Adrenal gland (tissue), 12 donors: ENCODE data around the gene EXOSC1. TPM values are rescaled to one million over a fixed set of nuclear protein-coding genes. Genes with fewer than 3 reads are reported as not detected.
A peak's percentile ranks its signal among the peaks of the same experiment; 100 is the strongest.
"Not testable (repeated sequence)": the region's sequence is repeated elsewhere in the genome, so short reads cannot be mapped to it uniquely, and the experiment has no call there.

Source experiments
- DNase-seq, 7 donors: peaks; one replicate each; pipeline ENCODE4 v3.0.0-alpha.2; 2019 to 2020
- H3K27ac ChIP-seq, 5 donors: fragments of 200-600 bp; sonication (generic) in 4 of 5; 1 replicate in 3 of 5; 2 replicates in 2 of 5; pipeline versions ENCODE4 v1.5.1 to v1.8.0; 2016 to 2020; ENCODE audit warnings: mild to moderate bottlenecking in 1 of 5
- H3K27me3 ChIP-seq: fragments of 200-600 bp; 2 replicates; pipeline ENCODE4 v1.8.0; 2021
- H3K36me3 ChIP-seq, 2 donors: fragments of 200-600 bp; replicated peaks in 1 of 2; 1 replicate in 1 of 2; 2 replicates in 1 of 2; pipeline versions ENCODE4 v1.5.1 to v1.8.0; 2018 to 2022
- H3K4me1 ChIP-seq, 2 donors: fragments of 200-600 bp; replicated peaks in 1 of 2; 1 replicate in 1 of 2; 2 replicates in 1 of 2; pipeline versions ENCODE4 v1.5.1 to v1.8.0; 2018 to 2021
- H3K4me3 ChIP-seq, 4 donors: fragments of 200-600 bp; sonication (generic) in 3 of 4; one replicate each; pipeline ENCODE4 v1.5.1; 2016 to 2018
- H3K9me3 ChIP-seq, 3 donors: fragments of 200-600 bp; sonication (generic) in 1 of 3; replicated peaks in 1 of 3; 1 replicate in 2 of 3; 2 replicates in 1 of 3; pipeline versions ENCODE4 v1.5.1 to v1.8.0; 2016 to 2021
- CTCF ChIP-seq, 6 experiments: fragments of 450-650 bp in 4 of 6; fragments of 200-600 bp in 2 of 6; sonication (generic) in 1 of 6; IDR thresholded peaks; 1 replicate in 5 of 6; 2 replicates in 1 of 6; pipeline versions ENCODE4 v1.5.1 to v1.8.0; 2016 to 2021; ENCODE audit warnings: antibody characterized with exemption in 6 of 6, mild to moderate bottlenecking in 2 of 6, moderate library complexity in 1 of 6
- POLR2A ChIP-seq, 2 donors: fragments of 450-650 bp; IDR thresholded peaks; one replicate each; pipeline ENCODE4 v1.6.1; 2017; ENCODE audit warnings: antibody characterized with exemption in 2 of 2, mild to moderate bottlenecking in 2 of 2, moderate library complexity in 1 of 2
- WGBS, 4 donors: extraction: QIAGEN DNeasy Blood & Tissue Kit in 2 of 4; methylation state at CpG; one replicate each; pipeline versions ENCODE4 v1.1.5 to v1.1.7; 2013 to 2017; 5-methylcytosine and 5-hydroxymethylcytosine counted together
- intact Hi-C, 2 donors: fragments of 100-400 bp; cut with DNase I; formaldehyde crosslinking; loops; one replicate each; pipeline versions ENCODE4 v1.14.1 to v1.15.0; 2022 to 2023
- polyA plus RNA-seq, 3 donors: library from polyadenylated mRNA; stranded (reverse); fragments of 200-250 nt in 2 of 3; fragments of 350-450 nt in 1 of 3; fragmentation: Illumina TruSeq in 1 of 3; extraction: RNeasy Lipid Tissue Mini Kit (QIAGEN cat#74804) in 1 of 3; gene quantifications; one replicate each; pipeline ENCODE4 v1.2.3, GENCODE V29; 2013 to 2014
- total RNA-seq, 9 donors: library from RNA; depleted of rRNA in 4 of 9; stranded (reverse); fragments of >200 nt in 4 of 9; fragments of 120-200 nt in 1 of 9; fragmentation: NEBNext Ultra II Directional in 1 of 9; extraction: Animal tissue kit (Norgen Biotek cat#: 25700) in 1 of 9; gene quantifications; one replicate each; pipeline versions ENCODE4 v1.1.0 to v1.2.4, GENCODE V29; 2013 to 2023
- donor health status: healthy with polysubstance abuse.
- donor health status: Bipolar disorder and iron deficiency.
- donor health status: DM: yes; HTN: yes; CAD: no.
- donor health status: DM: no; HTN: no; CAD: no.
- donor health status: DM: no; HTN: no; CAD: no.
- donor health status: DM: yes; HTN: yes; CAD: no.

EXOSC1 gene
- total and polyA plus RNA-seq, 12 donors, result 22.3 to 95.8 (median 36.0) TPM

- Histone ChIP-seq H3K4me3 (peak overlapping the region; percentile 70 to 92 (median 87)), H3K9me3 (no peaks in the 10 kb centered on the region), H3K27me3 (no peaks in the 10 kb centered on the region), H3K27ac (peak overlapping the region; percentile 82 to 95 (median 89)), H3K4me1 (peaks cover 12 to 51% of the 10 kb centered on the region in 2 donors), H3K36me3 (peaks cover 0 to 26% of the 10 kb centered on the region in 2 donors)
- intact Hi-C loops, result no loop called here
- no peak for TF ChIP-seq CTCF (IDR thresholded peaks at IDR 0.05)
- no peak for TF ChIP-seq POLR2A (IDR thresholded peaks at IDR 0.05)
- 7 to 13% (median 9%) methylated on average over 28 to 34 of the region's 34 CpGs for WGBS, 4 donors
- DNase-seq, result no peak
Observed at GRCh38 chr10:97426776-97427570, 18.8 kb downstream of the EXOSC1 start.

GRCh38 chr10:97425964-97426775 is 19.6 kb downstream of the EXOSC1 start, which contains the start of gene PGAM1:
TSS of gene PGAM1 (plus strand) at chr10:97426191. CDS start at chr10:97426308, 117 bp downstream.
- Histone ChIP-seq H3K27me3 (no peaks in the 10 kb centered on the region), H3K4me1 (peaks cover 12 to 52% of the 10 kb centered on the region in 2 donors), H3K36me3 (peaks cover 0 to 18% of the 10 kb centered on the region in 2 donors), H3K27ac (peak within 1 kb of the TSS; percentile 82 to 95 (median 89)), H3K9me3 (no peaks in the 10 kb centered on the region), H3K4me3 (peak within 1 kb of the TSS; percentile 70 to 92 (median 87))
- DNase-seq, result peak; percentile 95 to 97 (median 96)
- TF ChIP-seq CTCF (IDR thresholded peaks at IDR 0.05) (peak; percentile 27 to 66 (median 42)), POLR2A (IDR thresholded peaks at IDR 0.05) (peak; percentile 82 to 92)
- intact Hi-C loops, result no loop called here
- 0 to 1% (median 0%) methylated on average over 12 to 87 of the region's 90 CpGs for WGBS, 4 donors

- DNase-seq, intact Hi-C loops, H3K4me3 ChIP-seq, H3K36me3 ChIP-seq, H3K9me3 ChIP-seq, H3K27me3 ChIP-seq: not testable (repeated sequence)
- Histone ChIP-seq H3K27ac (peak overlapping the region in 3 of 5 donors; percentile 57 to 95 (median 70)), H3K4me1 (peaks cover 18 to 53% of the 10 kb centered on the region in 2 donors)
- WGBS, 4 donors, result 75 to 83% (median 78%) methylated on average over 8 of the region's 8 CpGs
Observed at GRCh38 chr10:97423757-97424098, 22.1 kb downstream of the EXOSC1 start.

GRCh38 chr10:97416565-97416964 is 29.2 kb downstream of the EXOSC1 start:
- Histone ChIP-seq H3K9me3 (no peaks in the 10 kb centered on the region), H3K27me3 (no peaks in the 10 kb centered on the region), H3K36me3 (no peaks in the 10 kb centered on the region), H3K4me1 (peaks cover 14 to 15% of the 10 kb centered on the region in 2 donors), H3K4me3 (no peak overlapping the region), H3K27ac (no peak overlapping the region)
- no peak for TF ChIP-seq CTCF (IDR thresholded peaks at IDR 0.05)
- intact Hi-C loops, result no loop called here
- no peak for DNase-seq
- WGBS, 4 donors, result 71 to 81% (median 80%) methylated on average over 6 of the region's 6 CpGs
